ENCODE measurements around the gene STMN1.
"Not testable (repeated sequence)": the region's sequence is repeated elsewhere in the genome, so short reads cannot be mapped to it uniquely, and the experiment has no call there.

The STMN1 gene

GRCh38 chr1:25905680-25906643, at the start of gene STMN1:
Gene STMN1 (minus strand): TSS chr1:25906419. CDS start chr1:25904676, 1,743 bp downstream.
- peak; percentile 74 to 87 for DNase-seq (ENCODE audit: low read depth in 1 of 2, low spot score in 1 of 2)

GRCh38 chr1:25955553-25955952, 49.3 kb upstream of the STMN1 start:
- DNase-seq (ENCODE audit: low read depth in 1 of 2, low spot score in 1 of 2) = no peak

GRCh38 chr1:25954282-25954938, 48.2 kb upstream of the STMN1 start:
- DNase-seq (ENCODE audit: low read depth in 1 of 2, low spot score in 1 of 2) = no peak

- no peak for DNase-seq (ENCODE audit: low read depth in 1 of 2, low spot score in 1 of 2)
Observed at GRCh38 chr1:25952841-25953401, 46.7 kb upstream of the STMN1 start.

GRCh38 chr1:25948641-25949040, 42.4 kb upstream of the STMN1 start:
- no peak for DNase-seq (ENCODE audit: low read depth in 1 of 2, low spot score in 1 of 2)

GRCh38 chr1:25947027-25947426, 40.8 kb upstream of the STMN1 start:
- DNase-seq (ENCODE audit: low read depth in 1 of 2, low spot score in 1 of 2) = no peak

- DNase-seq (ENCODE audit: low read depth in 1 of 2, low spot score in 1 of 2) = no peak
Observed at GRCh38 chr1:25945761-25946160, 39.5 kb upstream of the STMN1 start.

GRCh38 chr1:25944986-25945385, 38.8 kb upstream of the STMN1 start:
- DNase-seq (ENCODE audit: low read depth in 1 of 2, low spot score in 1 of 2) = no peak

GRCh38 chr1:25943511-25943910, 37.3 kb upstream of the STMN1 start:
- not testable (repeated sequence) for DNase-seq (ENCODE audit: low read depth in 1 of 2, low spot score in 1 of 2)

- DNase-seq (ENCODE audit: low read depth in 1 of 2, low spot score in 1 of 2) = no peak
Observed at GRCh38 chr1:25936947-25937346, 30.7 kb upstream of the STMN1 start.

GRCh38 chr1:25933479-25934365, 27.5 kb upstream of the STMN1 start:
- no peak for DNase-seq (ENCODE audit: low read depth in 1 of 2, low spot score in 1 of 2)

- DNase-seq (ENCODE audit: low read depth in 1 of 2, low spot score in 1 of 2) = not testable (repeated sequence)
Observed at GRCh38 chr1:25932811-25933400, 26.7 kb upstream of the STMN1 start.

GRCh38 chr1:25932321-25932720, 26.1 kb upstream of the STMN1 start:
- no peak for DNase-seq (ENCODE audit: low read depth in 1 of 2, low spot score in 1 of 2)

GRCh38 chr1:25929016-25929415, 22.8 kb upstream of the STMN1 start:
- DNase-seq (ENCODE audit: low read depth in 1 of 2, low spot score in 1 of 2) = no peak

- no peak for DNase-seq (ENCODE audit: low read depth in 1 of 2, low spot score in 1 of 2)
Observed at GRCh38 chr1:25927521-25928265, 21.5 kb upstream of the STMN1 start.

- DNase-seq (ENCODE audit: low read depth in 1 of 2, low spot score in 1 of 2) = no peak
Observed at GRCh38 chr1:25926731-25927496, 20.7 kb upstream of the STMN1 start.

- DNase-seq (ENCODE audit: low read depth in 1 of 2, low spot score in 1 of 2) = no peak
Observed at GRCh38 chr1:25924454-25924853, 18.2 kb upstream of the STMN1 start.

- DNase-seq (ENCODE audit: low read depth in 1 of 2, low spot score in 1 of 2) = no peak
Observed at GRCh38 chr1:25922971-25923552, 16.8 kb upstream of the STMN1 start.

Measured in activated CD4-positive, alpha-beta T cell treated with anti-CD3 and anti-CD28 coated beads, Interleukin-2, amount 50 U/mL, for 24 hours (primary cell).